AG09309 (cell line): ENCODE results near the gene CEP85.

Experiments
- DNase-seq: peaks from one replicate; pipeline ENCODE4 v3.0.0-alpha.2; 2010; ENCODE audit warnings: low read depth
- H3K4me3 ChIP-seq: 2 replicates; pipeline ENCODE4 v1.5.1; 2011; ENCODE audit warnings: mild to moderate bottlenecking, low read depth, low read length, moderate library complexity; ENCODE audit not compliant: control insufficient read depth
- TF ChIP-seq, protein P1 (sequence below): IDR thresholded peaks from 2 replicates; pipeline ENCODE4 v1.5.1; 2011; ENCODE audit warnings: mild to moderate bottlenecking, low read depth, low read length, inconsistent platforms; ENCODE audit not compliant: insufficient read depth, control insufficient read depth; ENCODE audit errors: missing control alignments

CEP85 gene

DNA sequence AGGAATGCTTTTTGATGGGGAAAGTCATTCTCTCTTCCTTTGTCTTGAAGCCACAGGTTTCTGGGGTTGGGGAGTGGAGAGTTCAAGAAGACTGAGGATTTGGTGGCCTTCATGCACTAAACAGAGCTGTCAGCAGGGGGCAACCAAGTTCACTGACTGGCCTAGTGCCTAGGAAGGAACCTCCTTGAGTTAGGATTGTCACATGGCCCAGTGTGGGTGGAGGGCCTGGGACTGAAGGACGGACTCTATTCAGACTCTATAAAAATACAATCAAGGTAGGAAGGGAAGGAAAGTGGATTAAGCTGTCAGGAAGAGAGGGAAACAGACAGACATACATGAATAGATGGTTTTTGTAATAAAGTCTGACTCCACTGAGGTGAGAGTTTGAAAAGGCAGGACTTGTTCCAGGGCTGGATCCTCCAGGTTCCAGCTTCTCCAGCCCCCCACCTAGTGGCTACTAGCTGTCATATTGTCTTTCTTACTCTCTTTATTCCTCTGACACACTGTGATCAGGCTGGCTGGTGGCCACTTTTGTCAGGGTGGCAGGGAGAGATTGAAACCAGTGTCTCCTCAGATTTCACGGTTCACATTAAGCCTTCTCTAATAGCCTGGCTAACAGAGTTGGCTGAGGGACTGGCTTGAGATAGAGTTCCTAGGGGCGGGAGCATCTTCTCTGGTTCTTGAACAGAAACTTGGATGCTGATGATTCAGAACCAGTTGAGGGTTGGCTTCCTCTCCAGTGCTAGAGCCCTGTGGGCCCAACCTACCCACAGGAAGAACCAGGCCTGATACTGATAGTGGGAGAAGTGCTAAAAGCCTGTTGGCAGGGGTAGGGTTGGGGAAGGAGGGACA is 41.8 kb downstream of the CEP85 start:
- TF ChIP-seq, protein P1, sequence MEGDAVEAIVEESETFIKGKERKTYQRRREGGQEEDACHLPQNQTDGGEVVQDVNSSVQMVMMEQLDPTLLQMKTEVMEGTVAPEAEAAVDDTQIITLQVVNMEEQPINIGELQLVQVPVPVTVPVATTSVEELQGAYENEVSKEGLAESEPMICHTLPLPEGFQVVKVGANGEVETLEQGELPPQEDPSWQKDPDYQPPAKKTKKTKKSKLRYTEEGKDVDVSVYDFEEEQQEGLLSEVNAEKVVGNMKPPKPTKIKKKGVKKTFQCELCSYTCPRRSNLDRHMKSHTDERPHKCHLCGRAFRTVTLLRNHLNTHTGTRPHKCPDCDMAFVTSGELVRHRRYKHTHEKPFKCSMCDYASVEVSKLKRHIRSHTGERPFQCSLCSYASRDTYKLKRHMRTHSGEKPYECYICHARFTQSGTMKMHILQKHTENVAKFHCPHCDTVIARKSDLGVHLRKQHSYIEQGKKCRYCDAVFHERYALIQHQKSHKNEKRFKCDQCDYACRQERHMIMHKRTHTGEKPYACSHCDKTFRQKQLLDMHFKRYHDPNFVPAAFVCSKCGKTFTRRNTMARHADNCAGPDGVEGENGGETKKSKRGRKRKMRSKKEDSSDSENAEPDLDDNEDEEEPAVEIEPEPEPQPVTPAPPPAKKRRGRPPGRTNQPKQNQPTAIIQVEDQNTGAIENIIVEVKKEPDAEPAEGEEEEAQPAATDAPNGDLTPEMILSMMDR: peak; percentile 82
- H3K4me3 ChIP-seq: no peak overlapping the region
- peak; percentile 96 for DNase-seq

DNA sequence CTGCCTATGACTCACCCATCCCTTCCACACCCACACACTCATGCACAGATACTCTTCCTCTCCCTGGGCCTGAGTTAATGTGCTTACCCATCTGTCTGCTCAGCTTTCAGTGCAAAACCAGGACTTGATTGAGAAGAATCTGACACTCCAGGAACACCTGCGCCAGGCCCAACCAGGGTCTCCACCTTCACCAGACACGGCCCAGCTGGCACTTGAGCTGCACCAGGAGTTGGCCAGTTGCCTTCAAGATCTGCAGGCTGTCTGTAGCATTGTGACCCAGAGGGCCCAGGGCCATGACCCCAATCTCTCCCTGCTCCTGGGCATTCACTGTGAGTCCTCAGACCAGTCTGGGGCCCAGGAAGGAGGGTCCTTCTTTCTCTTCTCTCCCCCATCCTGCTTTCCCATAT is 42.4 kb downstream of the CEP85 start:
- TF ChIP-seq, protein P1: no peak
- DNase-seq: no peak
- no peak overlapping the region for H3K4me3 ChIP-seq

DNA sequence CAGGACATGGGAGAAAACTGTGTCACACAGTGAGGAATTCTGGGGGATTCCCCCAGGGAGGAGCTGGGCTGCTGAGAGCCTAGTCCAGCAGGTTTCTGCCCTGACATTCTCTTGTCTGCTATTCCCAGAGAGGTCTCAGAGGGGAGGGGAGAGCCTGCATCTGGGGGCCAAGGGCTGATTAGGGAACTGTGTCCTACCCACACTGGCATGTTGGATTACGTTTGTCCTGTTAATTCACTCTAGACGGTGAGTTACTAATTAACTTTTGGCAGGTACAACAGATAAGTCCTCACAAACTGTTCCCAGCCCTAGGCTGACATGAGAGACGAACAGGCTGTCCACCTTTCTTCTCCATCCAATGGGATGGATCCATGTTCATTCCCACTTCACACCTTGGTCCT is 43.3 kb downstream of the CEP85 start:
- TF ChIP-seq, protein P1: no peak
- DNase-seq: no peak
- H3K4me3 ChIP-seq: no peak overlapping the region

DNA sequence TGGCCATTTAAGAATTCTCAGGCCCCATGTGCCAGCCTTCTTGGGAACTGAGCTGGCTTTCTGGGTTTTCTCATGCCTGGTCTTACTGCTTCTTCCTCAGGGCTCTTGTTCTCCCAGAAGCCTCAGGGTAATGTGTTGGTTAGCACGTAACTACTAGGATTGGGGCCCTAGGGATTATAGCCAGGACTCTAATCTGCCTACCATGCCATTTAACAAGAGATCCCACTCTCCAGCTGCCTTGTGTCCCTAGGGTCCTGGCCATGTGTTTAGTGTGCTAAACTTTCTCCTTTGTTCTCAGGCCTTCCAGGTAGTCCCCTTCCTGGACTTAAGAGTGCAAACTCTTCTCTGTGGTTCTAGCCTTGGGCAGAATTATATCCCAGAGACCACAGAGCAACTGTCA is 43.7 kb downstream of the CEP85 start:
- H3K4me3 ChIP-seq: no peak overlapping the region
- no peak for DNase-seq
- TF ChIP-seq, protein P1: no peak

DNA sequence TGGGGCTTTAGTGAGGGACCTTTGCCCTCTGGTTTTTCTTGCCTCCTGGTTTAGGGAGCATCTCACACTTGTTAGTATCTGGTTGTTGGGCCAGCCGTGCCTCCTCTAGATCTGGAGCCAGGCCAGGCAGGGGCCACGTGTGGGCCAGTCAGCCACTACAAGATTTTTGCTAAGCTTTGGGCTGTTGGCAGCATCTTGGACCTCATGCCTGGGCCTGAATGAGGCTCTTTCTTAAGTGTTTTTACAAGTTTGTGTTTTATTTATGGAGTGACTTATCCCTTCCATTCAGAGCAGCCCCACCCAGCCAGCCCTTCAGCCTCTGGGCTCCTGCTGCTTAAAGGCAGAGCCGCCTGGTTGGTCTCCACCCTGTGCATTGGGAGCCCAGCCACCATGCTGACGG is 44.3 kb downstream of the CEP85 start:
- TF ChIP-seq, protein P1: no peak
- DNase-seq: peak; percentile 83

DNA sequence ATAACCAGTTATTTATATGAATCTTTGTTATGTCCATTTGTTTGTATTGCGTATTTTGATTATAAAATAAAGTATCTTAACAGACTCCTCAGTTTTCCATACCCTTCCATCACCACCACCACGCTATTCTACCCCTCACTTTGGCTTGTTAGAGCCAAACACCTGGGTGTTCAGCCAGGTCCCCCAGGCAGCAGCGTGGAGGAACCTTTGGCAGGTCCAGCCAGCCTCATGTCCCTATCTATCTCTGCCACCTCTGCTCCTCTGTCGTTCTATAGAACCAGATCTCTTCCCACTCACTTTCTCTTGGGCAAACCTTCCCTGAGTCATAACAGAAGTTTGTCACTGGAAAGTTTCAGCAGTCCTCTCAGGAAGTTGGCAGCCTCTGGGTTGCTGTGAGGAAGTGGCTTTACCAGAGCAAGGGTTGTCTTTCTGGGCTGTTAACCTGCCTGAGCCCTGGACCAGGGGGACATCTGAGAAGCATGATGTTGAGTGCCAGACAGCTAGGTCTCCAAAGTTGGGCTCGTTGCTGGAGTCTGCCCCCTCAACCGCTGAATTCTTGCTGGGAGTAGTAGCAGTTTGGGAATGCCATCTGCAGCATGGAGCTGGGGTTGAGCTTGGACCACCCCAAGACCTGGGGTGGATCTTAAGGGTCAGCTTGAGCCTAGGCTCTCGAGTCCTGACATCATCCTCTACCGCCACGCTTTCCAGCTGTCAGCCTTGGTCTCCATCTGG is 44.9 kb downstream of the CEP85 start:
- TF ChIP-seq, protein P1: no peak
- no peak for DNase-seq
- H3K4me3 ChIP-seq: peak overlapping the region; percentile 88

More for the DNA sequence above, 44.3 kb downstream of the CEP85 start:
- H3K4me3 ChIP-seq: no peak overlapping the region
